ENCODE results near the gene VSX2.

Gene VSX2

GRCh38 chr14:74302634-74303569 lies 63.7 kb downstream of the VSX2 start, which contains the start of gene ABCD4:
ABCD4 (minus strand) TSS chr14:74302934; CDS start chr14:74302912, 22 bp downstream.
- peak; percentile 81 for DNase-seq

DNA sequence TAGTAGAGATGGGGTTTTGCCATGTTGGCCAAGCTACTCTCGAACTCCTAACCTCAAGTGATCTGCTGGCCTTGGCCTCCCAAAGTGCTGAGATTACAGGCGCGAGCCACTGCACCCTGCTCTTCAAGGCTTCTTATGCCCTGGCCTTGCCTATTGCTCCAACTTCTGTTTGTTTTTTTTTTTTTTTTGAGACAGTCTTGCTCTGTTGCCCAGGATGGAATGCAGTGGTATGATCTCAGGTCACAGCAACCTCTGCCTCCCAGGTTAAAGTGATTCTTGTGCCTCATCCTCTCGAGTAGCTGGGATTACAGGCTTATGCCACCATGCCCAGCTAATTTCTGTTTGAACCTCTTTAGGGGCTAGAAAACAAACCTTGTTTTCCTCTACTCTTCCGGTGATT lies 69.4 kb downstream of the VSX2 start:
- no peak for DNase-seq

- no peak for DNase-seq
These were observed 70.1 kb downstream of the VSX2 start for GRCh38 chr14:74309125-74310022.

DNA sequence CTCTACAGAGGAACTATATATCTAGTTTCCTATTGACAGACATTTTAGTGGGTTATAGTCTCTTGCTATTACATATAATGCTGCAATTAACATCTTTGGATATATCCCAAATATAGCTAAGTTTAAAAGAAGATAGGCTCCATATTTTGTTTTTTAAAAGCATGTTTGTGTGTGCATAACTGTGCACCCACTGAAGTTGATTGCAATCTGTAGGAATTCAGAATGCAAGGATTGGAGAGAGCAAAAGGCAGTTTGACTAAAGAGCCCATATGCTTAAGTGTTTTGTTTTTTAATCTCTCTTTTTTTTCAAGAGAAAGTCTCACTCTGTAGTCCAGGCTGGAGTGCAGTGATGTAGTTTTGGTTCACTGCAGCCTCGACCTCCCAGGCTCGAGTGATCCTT lies 72.9 kb downstream of the VSX2 start:
- no peak for DNase-seq

Data from activated effector memory CD4-positive, alpha-beta T cell treated with Interleukin-2 at 50 U/mL for 16 hours (primary cell).